PC-3 (cell line): Measurements from ENCODE around the gene TBC1D12.

Experiments used
- CTCF ChIP-seq: fragments of 300-600 bp; sonication (generic); conservative IDR thresholded peaks from 2 replicates; pipeline ENCODE4 v1.5.1; 2017; ENCODE audit warnings: antibody characterized with exemption, low read depth, mild to moderate bottlenecking, low read length
- EZH2 ChIP-seq: fragments of 300-600 bp; sonication (generic); IDR thresholded peaks from one replicate; pipeline ENCODE4 v1.6.1; 2017; ENCODE audit warnings: antibody characterized with exemption, mild to moderate bottlenecking, low read length; ENCODE audit not compliant: unreplicated experiment

GRCh38 chr10:94405406-94405805 lies 3.1 kb downstream of the TBC1D12 start:
- TF ChIP-seq CTCF: no peak
- TF ChIP-seq EZH2: no peak
